SK-N-SH treated with all-trans-retinoic acid at 6 μM for 48 hours (cell line): ENCODE measurements around the gene KRTAP13-2.

Experiments used
- ARNTL ChIP-seq: fragments of 450-650 bp; formaldehyde crosslinking; IDR thresholded peaks from 2 replicates; pipeline ENCODE4 v1.5.0; 2020; ENCODE audit warnings: low read depth, mild to moderate bottlenecking, moderate library complexity, borderline replicate concordance
- CREB5 ChIP-seq: fragments of 250-450 bp; sonication (Bioruptor Pico); IDR thresholded peaks from 2 replicates; pipeline ENCODE4 v1.5.1; 2020; ENCODE audit warnings: low read depth, mild to moderate bottlenecking, moderate library complexity
- CSDC2 ChIP-seq: fragments of 250-450 bp; sonication (Bioruptor Pico); IDR thresholded peaks from 2 replicates; pipeline ENCODE4 v1.5.0; 2020; ENCODE audit warnings: mild to moderate bottlenecking, moderate library complexity
- ESRRG ChIP-seq: fragments of 250-450 bp; sonication (Bioruptor Pico); IDR thresholded peaks from 2 replicates; pipeline ENCODE4 v1.6.1; 2021; ENCODE audit warnings: mild to moderate bottlenecking
- GLIS3 ChIP-seq: fragments of 250-450 bp; sonication (Bioruptor Pico); IDR thresholded peaks from 2 replicates; pipeline ENCODE4 v1.5.0; 2020; ENCODE audit warnings: mild to moderate bottlenecking, moderate library complexity
- ISL1 ChIP-seq: fragments of 250-450 bp; sonication (Bioruptor Pico); IDR thresholded peaks from 2 replicates; pipeline ENCODE4 v2.1.2; 2022; ENCODE audit warnings: mild to moderate bottlenecking, moderate library complexity
- PATZ1 ChIP-seq: fragments of 250-450 bp; sonication (Bioruptor Pico); IDR thresholded peaks from 2 replicates; pipeline ENCODE4 v1.8.0; 2020; ENCODE audit warnings: mild to moderate bottlenecking, moderate library complexity, borderline replicate concordance
- POU6F1 ChIP-seq: fragments of 250-450 bp; sonication (Bioruptor Pico); IDR thresholded peaks from 2 replicates; pipeline ENCODE4 v1.8.0; 2021; ENCODE audit warnings: low read depth, mild to moderate bottlenecking, moderate library complexity, borderline replicate concordance
- PPARA ChIP-seq: fragments of 250-450 bp; sonication (Bioruptor Pico); IDR thresholded peaks from 2 replicates; pipeline ENCODE4 v1.5.0; 2020; ENCODE audit warnings: mild to moderate bottlenecking, borderline replicate concordance
- TOX ChIP-seq: fragments of 250-450 bp; sonication (Bioruptor Pico); IDR thresholded peaks from 2 replicates; pipeline ENCODE4 v1.8.0; 2021; ENCODE audit warnings: mild to moderate bottlenecking, moderate library complexity, borderline replicate concordance
- ZFP30 ChIP-seq: fragments of 450-650 bp; formaldehyde crosslinking; IDR thresholded peaks from 2 replicates; pipeline ENCODE4 v1.5.0; 2022; ENCODE audit warnings: mild to moderate bottlenecking, moderate library complexity
- ZNF565 ChIP-seq: fragments of 450-650 bp; formaldehyde crosslinking; conservative IDR thresholded peaks from 2 replicates; pipeline ENCODE4 v1.5.0; 2020; ENCODE audit warnings: low read depth, mild to moderate bottlenecking, moderate library complexity
- ZNF8 ChIP-seq: fragments of 450-650 bp; formaldehyde crosslinking; IDR thresholded peaks from 2 replicates; pipeline ENCODE4 v1.5.0; 2020; ENCODE audit warnings: mild to moderate bottlenecking, moderate library complexity

DNA sequence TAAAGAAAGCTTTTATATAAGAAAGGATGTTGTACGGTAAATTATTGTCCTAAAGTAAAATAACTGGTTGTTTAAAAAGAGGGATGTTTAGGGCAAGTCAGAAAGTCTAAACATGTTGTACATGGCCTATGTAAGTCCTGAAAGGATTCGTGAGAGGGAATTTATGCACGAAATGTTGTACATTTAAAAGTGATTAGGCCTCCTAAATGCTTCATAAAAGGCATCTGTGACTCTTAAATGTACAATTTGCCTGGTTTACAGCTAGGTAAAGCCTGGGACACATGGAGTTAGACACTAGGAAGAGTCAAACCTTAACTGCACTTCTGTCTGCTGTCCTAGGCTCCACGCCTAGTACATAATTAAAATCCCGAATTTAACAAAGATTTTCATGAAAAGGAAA, 43.9 kb upstream of the KRTAP13-2 start:
- TF ChIP-seq ISL1 (CRISPR knock-in tag): no peak
- no peak for TF ChIP-seq POU6F1 (CRISPR knock-in tag)
- TF ChIP-seq CREB5 (CRISPR knock-in tag): no peak
- no peak for TF ChIP-seq PATZ1 (CRISPR knock-in tag)
- no peak for TF ChIP-seq GLIS3 (CRISPR knock-in tag)
- TF ChIP-seq TOX (CRISPR knock-in tag): no peak
- TF ChIP-seq ZFP30 (CRISPR knock-in tag): no peak
- no peak for TF ChIP-seq ESRRG (CRISPR knock-in tag)
- TF ChIP-seq ZNF8: no peak
- no peak for TF ChIP-seq ZNF565 (CRISPR knock-in tag)
- TF ChIP-seq ARNTL (CRISPR knock-in tag): no peak
- TF ChIP-seq PPARA (CRISPR knock-in tag): no peak
- TF ChIP-seq CSDC2: no peak
